ENCODE data around the gene ASCC1. TPM values are rescaled to one million over a fixed set of nuclear protein-coding genes. Genes with fewer than 3 reads are reported as not detected.

ASCC1 gene
- total and polyA plus RNA-seq, 2 of the 13 experiments (the other 11 are each of a cell fraction or from before 2014, with no cell fraction given), result 21.6 to 30.1 TPM

DNA sequence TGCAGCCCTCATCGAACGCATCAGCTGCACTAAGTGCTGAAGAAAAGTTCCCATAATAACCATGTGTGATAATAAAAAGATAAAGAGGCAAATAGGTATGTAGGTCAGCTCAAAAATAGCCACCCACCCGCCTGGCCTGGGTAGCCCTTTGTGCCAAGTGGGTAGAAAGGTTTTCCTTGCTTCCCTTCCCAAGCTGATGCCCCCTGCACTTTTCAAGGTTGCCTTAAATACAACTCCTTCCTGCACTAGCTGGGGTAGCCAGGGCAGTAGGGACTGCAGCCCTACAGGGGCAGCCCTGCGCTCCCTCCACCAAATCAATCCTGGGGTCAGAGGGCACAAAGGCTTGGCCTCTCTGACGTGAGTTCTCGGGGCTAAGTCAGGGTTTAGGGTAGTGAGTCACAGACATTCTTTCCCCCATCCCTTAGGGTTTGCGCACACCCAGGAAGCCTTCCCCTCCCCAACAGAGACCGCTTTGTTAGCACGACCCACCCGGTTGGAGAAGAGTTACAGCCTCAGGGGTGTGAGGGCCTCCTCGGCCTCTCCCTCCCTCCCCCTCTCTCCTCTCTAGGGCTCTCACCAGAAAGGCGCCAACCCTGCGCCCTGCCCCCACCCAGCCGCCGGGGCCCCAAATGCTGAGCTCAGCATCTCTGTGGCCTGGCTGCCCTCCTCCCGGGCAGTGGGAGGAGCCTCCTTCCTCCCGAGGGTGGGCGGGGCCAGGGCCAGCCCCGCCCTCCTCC lies 44.3 kb upstream of the ASCC1 start (continued):
- TF ChIP-seq ZNF784 (CRISPR knock-in tag; IDR thresholded peaks at IDR 0.05; ENCODE audit: borderline replicate concordance) (peak; percentile 59; the same call in 1 of the 2 replicates), ZNF563 (CRISPR knock-in tag; IDR thresholded peaks at IDR 0.05) (no peak; the same call in 1 of the 2 replicates), NFIC (IDR thresholded peaks at IDR 0.05; ENCODE audit: low read length) (peak; percentile 61; the same call in 1 of the 2 replicates), HNRNPK (IDR thresholded peaks at IDR 0.05; ENCODE audit: low read depth, low read length, poor library complexity, severe bottlenecking) (peak; percentile 96), ZNF430 (CRISPR knock-in tag; IDR thresholded peaks at IDR 0.05) (peak; percentile 44), RAD21 (CRISPR knock-in tag; IDR thresholded peaks at IDR 0.05) (no peak), ZNF841 (CRISPR knock-in tag; IDR thresholded peaks at IDR 0.05; ENCODE audit: borderline replicate concordance) (no peak), THAP11 (CRISPR knock-in tag; IDR thresholded peaks at IDR 0.05) (peak; percentile 53), PAWR (CRISPR knock-in tag; IDR thresholded peaks at IDR 0.05; ENCODE audit: borderline replicate concordance) (no peak), ZKSCAN1 (IDR thresholded peaks at IDR 0.05; ENCODE audit: low read length) (no peak), REPIN1 (CRISPR knock-in tag; IDR thresholded peaks at IDR 0.05; ENCODE audit: borderline replicate concordance, low read depth) (0 out of 2 replicates have a peak, but pooled peaks have one; percentile 29), SNRNP70 (IDR thresholded peaks at IDR 0.05; ENCODE audit: low read depth, low read length) (no peak), KLF15 (CRISPR knock-in tag; IDR thresholded peaks at IDR 0.05; ENCODE audit: borderline replicate concordance) (no peak), HMGXB4 (CRISPR knock-in tag; IDR thresholded peaks at IDR 0.05; ENCODE audit: borderline replicate concordance in 1 of 2, low read depth in 1 of 2) (peak; percentile 35 to 55; a peak in 2 of 4 replicates), TGIF2 (CRISPR knock-in tag; IDR thresholded peaks at IDR 0.05) (peak; percentile 72; the same call in 1 of the 2 replicates), FOXO1 (CRISPR knock-in tag; IDR thresholded peaks at IDR 0.05) (no peak; the same call in 1 of the 2 replicates), TCF12 (IDR thresholded peaks at IDR 0.05) (no peak), TCF12 (CRISPR knock-in tag; IDR thresholded peaks at IDR 0.05) (peak; percentile 43; the same call in 1 of the 2 replicates), ZNF331 (CRISPR knock-in tag; IDR thresholded peaks at IDR 0.05) (peak; percentile 50; the same call in 1 of the 2 replicates)
- TF ChIP-seq, protein P1, sequence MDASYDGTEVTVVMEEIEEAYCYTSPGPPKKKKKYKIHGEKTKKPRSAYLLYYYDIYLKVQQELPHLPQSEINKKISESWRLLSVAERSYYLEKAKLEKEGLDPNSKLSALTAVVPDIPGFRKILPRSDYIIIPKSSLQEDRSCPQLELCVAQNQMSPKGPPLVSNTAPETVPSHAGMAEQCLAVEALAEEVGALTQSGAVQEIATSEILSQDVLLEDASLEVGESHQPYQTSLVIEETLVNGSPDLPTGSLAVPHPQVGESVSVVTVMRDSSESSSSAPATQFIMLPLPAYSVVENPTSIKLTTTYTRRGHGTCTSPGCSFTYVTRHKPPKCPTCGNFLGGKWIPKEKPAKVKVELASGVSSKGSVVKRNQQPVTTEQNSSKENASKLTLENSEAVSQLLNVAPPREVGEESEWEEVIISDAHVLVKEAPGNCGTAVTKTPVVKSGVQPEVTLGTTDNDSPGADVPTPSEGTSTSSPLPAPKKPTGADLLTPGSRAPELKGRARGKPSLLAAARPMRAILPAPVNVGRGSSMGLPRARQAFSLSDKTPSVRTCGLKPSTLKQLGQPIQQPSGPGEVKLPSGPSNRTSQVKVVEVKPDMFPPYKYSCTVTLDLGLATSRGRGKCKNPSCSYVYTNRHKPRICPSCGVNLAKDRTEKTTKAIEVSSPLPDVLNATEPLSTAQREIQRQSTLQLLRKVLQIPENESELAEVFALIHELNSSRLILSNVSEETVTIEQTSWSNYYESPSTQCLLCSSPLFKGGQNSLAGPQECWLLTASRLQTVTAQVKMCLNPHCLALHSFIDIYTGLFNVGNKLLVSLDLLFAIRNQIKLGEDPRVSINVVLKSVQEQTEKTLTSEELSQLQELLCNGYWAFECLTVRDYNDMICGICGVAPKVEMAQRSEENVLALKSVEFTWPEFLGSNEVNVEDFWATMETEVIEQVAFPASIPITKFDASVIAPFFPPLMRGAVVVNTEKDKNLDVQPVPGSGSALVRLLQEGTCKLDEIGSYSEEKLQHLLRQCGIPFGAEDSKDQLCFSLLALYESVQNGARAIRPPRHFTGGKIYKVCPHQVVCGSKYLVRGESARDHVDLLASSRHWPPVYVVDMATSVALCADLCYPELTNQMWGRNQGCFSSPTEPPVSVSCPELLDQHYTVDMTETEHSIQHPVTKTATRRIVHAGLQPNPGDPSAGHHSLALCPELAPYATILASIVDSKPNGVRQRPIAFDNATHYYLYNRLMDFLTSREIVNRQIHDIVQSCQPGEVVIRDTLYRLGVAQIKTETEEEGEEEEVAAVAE (CRISPR knock-in tag; IDR thresholded peaks at IDR 0.05; ENCODE audit: borderline replicate concordance), result peak; percentile 34; the same call in 1 of the 2 replicates
- TF ChIP-seq, protein P2, sequence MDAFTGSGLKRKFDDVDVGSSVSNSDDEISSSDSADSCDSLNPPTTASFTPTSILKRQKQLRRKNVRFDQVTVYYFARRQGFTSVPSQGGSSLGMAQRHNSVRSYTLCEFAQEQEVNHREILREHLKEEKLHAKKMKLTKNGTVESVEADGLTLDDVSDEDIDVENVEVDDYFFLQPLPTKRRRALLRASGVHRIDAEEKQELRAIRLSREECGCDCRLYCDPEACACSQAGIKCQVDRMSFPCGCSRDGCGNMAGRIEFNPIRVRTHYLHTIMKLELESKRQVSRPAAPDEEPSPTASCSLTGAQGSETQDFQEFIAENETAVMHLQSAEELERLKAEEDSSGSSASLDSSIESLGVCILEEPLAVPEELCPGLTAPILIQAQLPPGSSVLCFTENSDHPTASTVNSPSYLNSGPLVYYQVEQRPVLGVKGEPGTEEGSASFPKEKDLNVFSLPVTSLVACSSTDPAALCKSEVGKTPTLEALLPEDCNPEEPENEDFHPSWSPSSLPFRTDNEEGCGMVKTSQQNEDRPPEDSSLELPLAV (CRISPR knock-in tag; conservative IDR thresholded peaks at IDR 0.05; ENCODE audit: low read depth), result no peak

Measured in HepG2 (cell line).